IMR-90 (cell line): ENCODE measurements around the gene AP4B1. TPM values are rescaled to one million over a fixed set of nuclear protein-coding genes. Genes with fewer than 3 reads are reported as not detected.

Source experiments
- ATAC-seq: fragments of 200-7000 bp; cut with Tn5 transposase; 2 replicates; pipeline ENCODE4 v1.9.1; 2020; ENCODE audit warnings: low read depth, mild to moderate bottlenecking, moderate library complexity
- BruUV-seq: library from RNA; stranded (reverse); fragments of 400-500 nt; replicated peaks from 2 replicates; lab custom pipeline; 2021; lab: Mats Ljungman, UMichigan
- CTCF ChIA-PET: fragments of 300-600 bp; formaldehyde crosslinking; extraction: SDS; loops from one replicate; lab custom pipeline; 2021; ENCODE audit warnings: antibody characterized with exemption; lab: Yijun Ruan, JAX
- POLR2A ChIA-PET: fragments of 300-600 bp; sonication (Branson Sonifier 250); formaldehyde crosslinking; loops from one replicate; lab custom pipeline; 2022; ENCODE audit warnings: antibody characterized with exemption; ENCODE audit not compliant: unreplicated experiment; lab: Charles Lee
- DNase-seq: peaks from one replicate; pipeline ENCODE4 v3.0.0; 2013
- H2AFZ ChIP-seq: replicated peaks from 2 replicates; pipeline ENCODE3; 2013; ENCODE audit warnings: low read length, mild to moderate bottlenecking; ENCODE audit not compliant: poor library complexity
- H2AK5ac ChIP-seq: 2 replicates; pipeline ENCODE4 v1.6.1; 2013; ENCODE audit warnings: low read depth, low read length, inconsistent platforms
- H2AK9ac ChIP-seq: replicated peaks from 2 replicates; pipeline ENCODE3; 2013; ENCODE audit warnings: mild to moderate bottlenecking, low read depth, low read length, moderate library complexity; ENCODE audit not compliant: poor library complexity
- H2BK120ac ChIP-seq: 2 replicates; pipeline ENCODE4 v1.6.1; 2013; ENCODE audit warnings: low read depth, low read length, inconsistent platforms
- H2BK15ac ChIP-seq: 3 replicates; pipeline ENCODE4 v1.6.1; 2013; ENCODE audit warnings: low read depth, low read length, inconsistent platforms
- H2BK20ac ChIP-seq: 2 replicates; pipeline ENCODE4 v1.6.1; 2013; ENCODE audit warnings: low read depth, mild to moderate bottlenecking, inconsistent platforms, low read length, moderate library complexity
- H2BK5ac ChIP-seq: 2 replicates; pipeline ENCODE4 v1.6.1; 2013; ENCODE audit warnings: mild to moderate bottlenecking, low read depth, low read length, inconsistent platforms; ENCODE audit not compliant: poor library complexity, severe bottlenecking
- H3K14ac ChIP-seq: replicated peaks from 2 replicates; pipeline ENCODE4 v1.6.1; 2013; ENCODE audit warnings: low read depth, low read length, inconsistent platforms
- H3K18ac ChIP-seq: 2 replicates; pipeline ENCODE4 v1.6.1; 2013; ENCODE audit warnings: low read depth, low read length, control low read depth
- H3K23ac ChIP-seq: 2 replicates; pipeline ENCODE4 v1.6.1; 2013; ENCODE audit warnings: low read depth, low read length, inconsistent platforms
- H3K27ac ChIP-seq: 2 replicates; pipeline ENCODE4 v1.5.1; 2013; ENCODE audit warnings: mild to moderate bottlenecking, control low read depth, low read length; ENCODE audit not compliant: insufficient read depth
- H3K27me3 ChIP-seq: 2 replicates; pipeline ENCODE4 v1.6.1; 2013; ENCODE audit warnings: low read length; ENCODE audit not compliant: control insufficient read depth, insufficient read depth
- H3K36me3 ChIP-seq: 2 replicates; pipeline ENCODE4 v1.6.1; 2013; ENCODE audit warnings: low read length, mixed read lengths; ENCODE audit not compliant: control insufficient read depth, insufficient read depth
- H3K4ac ChIP-seq: 2 replicates; pipeline ENCODE4 v1.6.1; 2013; ENCODE audit warnings: low read depth, low read length, inconsistent platforms
- H3K4me1 ChIP-seq: 2 replicates; pipeline ENCODE4 v1.6.1; 2013; ENCODE audit warnings: low read length, mixed read lengths; ENCODE audit not compliant: control insufficient read depth, insufficient read depth
- H3K4me2 ChIP-seq: 2 replicates; pipeline ENCODE4 v1.6.1; 2013; ENCODE audit warnings: low read depth, mild to moderate bottlenecking, control low read depth, low read length, moderate library complexity
- H3K4me3 ChIP-seq: 2 replicates; pipeline ENCODE4 v1.5.1; 2013; ENCODE audit warnings: low read depth, mild to moderate bottlenecking, control low read depth, low read length, moderate library complexity; ENCODE audit not compliant: insufficient read depth
- H3K56ac ChIP-seq: 2 replicates; pipeline ENCODE4 v1.6.1; 2013; ENCODE audit warnings: low read length, inconsistent platforms; ENCODE audit not compliant: insufficient read depth; ENCODE audit errors: extremely low read depth
- H3K79me1 ChIP-seq, 2 experiments: 2 replicates each; pipeline ENCODE4 v1.6.1; 2013; ENCODE audit warnings: low read length in 2 of 2, inconsistent platforms in 1 of 2, low read depth in 1 of 2
- H3K9ac ChIP-seq: 2 replicates; pipeline ENCODE4 v1.6.1; 2013; ENCODE audit warnings: low read depth, low read length, control low read depth
- H3K9me1 ChIP-seq: 2 replicates; pipeline ENCODE4 v1.6.1; 2013; ENCODE audit warnings: low read length, inconsistent platforms; ENCODE audit not compliant: insufficient read depth
- H3K9me3 ChIP-seq: 2 replicates; pipeline ENCODE4 v1.6.1; 2013; ENCODE audit warnings: low read length; ENCODE audit not compliant: control insufficient read depth, insufficient read depth
- H4K20me1 ChIP-seq: 2 replicates; pipeline ENCODE4 v1.6.1; 2013; ENCODE audit warnings: low read length, inconsistent platforms; ENCODE audit not compliant: insufficient read depth
- H4K5ac ChIP-seq: 2 replicates; pipeline ENCODE4 v1.6.1; 2013; ENCODE audit warnings: mild to moderate bottlenecking, low read depth, low read length, control low read depth
- H4K8ac ChIP-seq, 2 experiments: 2 replicates each; pipeline ENCODE4 v1.6.1; 2013; ENCODE audit warnings: low read depth in 2 of 2, low read length in 2 of 2, control low read depth in 1 of 2, inconsistent platforms in 1 of 2
- H4K91ac ChIP-seq: 2 replicates; pipeline ENCODE4 v1.6.1; 2013; ENCODE audit warnings: low read depth, low read length, inconsistent platforms; ENCODE audit not compliant: insufficient read depth
- BHLHE40 ChIP-seq: fragments of 150-350 bp; IDR thresholded peaks from 2 replicates; pipeline ENCODE4 v1.6.1; 2016; ENCODE audit warnings: mild to moderate bottlenecking, low read depth, low read length
- CEBPB ChIP-seq: IDR thresholded peaks from 2 replicates; pipeline ENCODE4 v1.6.1; 2012; ENCODE audit warnings: low read depth, low read length, improper control_type of control experiment
- CHD1 ChIP-seq: IDR thresholded peaks from 2 replicates; pipeline ENCODE4 v1.6.1; 2012; ENCODE audit warnings: low read depth, low read length, improper control_type of control experiment
- ELK1 ChIP-seq: fragments of 150-350 bp; IDR thresholded peaks from 2 replicates; pipeline ENCODE4 v1.6.1; 2016; ENCODE audit warnings: low read depth, mild to moderate bottlenecking, low read length, moderate library complexity, borderline replicate concordance
- FOS ChIP-seq: fragments of 150-350 bp; IDR thresholded peaks from 2 replicates; pipeline ENCODE4 v1.6.1; 2016; ENCODE audit warnings: low read depth, low read length
- MAFK ChIP-seq: IDR thresholded peaks from 2 replicates; pipeline ENCODE4 v1.6.1; 2012; ENCODE audit warnings: low read depth, low read length, improper control_type of control experiment
- MAZ ChIP-seq: IDR thresholded peaks from 2 replicates; pipeline ENCODE4 v1.6.1; 2012; ENCODE audit warnings: low read depth, mild to moderate bottlenecking, low read length, improper control_type of control experiment, moderate library complexity, borderline replicate concordance
- MXI1 ChIP-seq: IDR thresholded peaks from 2 replicates; pipeline ENCODE4 v1.6.1; 2012; ENCODE audit warnings: low read depth, mild to moderate bottlenecking, low read length, moderate library complexity, borderline replicate concordance
- NFE2L2 ChIP-seq: fragments of 150-350 bp; IDR thresholded peaks from 2 replicates; pipeline ENCODE4 v1.6.1; 2016; ENCODE audit warnings: low read depth, mild to moderate bottlenecking, low read length
- POLR2A ChIP-seq: IDR thresholded peaks from 2 replicates; pipeline ENCODE4 v1.6.1; 2012; ENCODE audit warnings: mild to moderate bottlenecking, low read depth, low read length
- RAD21 ChIP-seq: IDR thresholded peaks from 2 replicates; pipeline ENCODE4 v1.6.1; 2012; ENCODE audit warnings: low read length, improper control_type of control experiment
- RCOR1 ChIP-seq: IDR thresholded peaks from 2 replicates; pipeline ENCODE4 v1.6.1; 2012; ENCODE audit warnings: mild to moderate bottlenecking, low read length, improper control_type of control experiment; ENCODE audit not compliant: insufficient replicate concordance
- RFX5 ChIP-seq: IDR thresholded peaks from 2 replicates; pipeline ENCODE4 v1.8.0; 2012; ENCODE audit warnings: low read depth, mild to moderate bottlenecking, low read length, moderate library complexity
- SMC3 ChIP-seq: fragments of 150-350 bp; IDR thresholded peaks from 2 replicates; pipeline ENCODE4 v1.6.1; 2016; ENCODE audit warnings: low read depth, mild to moderate bottlenecking, antibody characterized with exemption, low read length, moderate library complexity
- WGBS, 2 experiments: methylation state at CpG; one replicate each; pipeline versions ENCODE4 v1.1.5 to v1.1.7; 2013; ENCODE audit warnings: missing lambda C conversion rate in 2 of 2; ENCODE audit not compliant: insufficient read length in 1 of 2; ENCODE audit errors: extremely low coverage in 2 of 2; 5-methylcytosine and 5-hydroxymethylcytosine counted together
- dilution Hi-C: fragments of 300-500 bp; cut with HindIII; formaldehyde crosslinking; loops from one replicate; pipeline ENCODE4 v1.14.3; 2018; ENCODE audit warnings: low sequenced_read_pairs; ENCODE audit not compliant: unreplicated experiment
- in situ Hi-C: fragments of 300-500 bp; cut with MboI; formaldehyde crosslinking; loops from 3 replicates; pipeline ENCODE4 v1.14.3; 2019; ENCODE audit warnings: low sequenced_read_pairs, inconsistent platforms, mixed read lengths
- intact Hi-C: fragments of 100-400 bp; cut with micrococcal nuclease; formaldehyde crosslinking; loops from 2 replicates; pipeline ENCODE4 v1.10.0; 2022
- polyA plus RNA-seq, 3 experiments: library from polyadenylated mRNA; depleted of rRNA; stranded (reverse); fragments of >200 nt; gene quantifications; 2 replicates each; pipeline ENCODE4 v1.2.3, GENCODE V29; 2012; ENCODE audit warnings: low replicate concordance in 1 of 3
- total RNA-seq: library from RNA; depleted of rRNA; stranded (reverse); fragments of >200 nt; gene quantifications from 2 replicates; pipeline ENCODE4 v1.2.3, GENCODE V29; 2012
- TF ChIP-seq, protein P1 (sequence below): conservative IDR thresholded peaks from 2 replicates; pipeline ENCODE4 v1.5.1; 2012; ENCODE audit warnings: mild to moderate bottlenecking, low read depth, low read length, improper control_type of control experiment
- TF ChIP-seq, protein P2 (sequence below): fragments of 150-350 bp; IDR thresholded peaks from 2 replicates; pipeline ENCODE4 v1.6.1; 2017; ENCODE audit warnings: mild to moderate bottlenecking, antibody characterized with exemption, low read length, low read depth

The AP4B1 gene
- total and polyA plus RNA-seq, 2 of the 4 experiments (the other 2 are of a cell fraction), result 15.6 to 18.1 TPM

DNA sequence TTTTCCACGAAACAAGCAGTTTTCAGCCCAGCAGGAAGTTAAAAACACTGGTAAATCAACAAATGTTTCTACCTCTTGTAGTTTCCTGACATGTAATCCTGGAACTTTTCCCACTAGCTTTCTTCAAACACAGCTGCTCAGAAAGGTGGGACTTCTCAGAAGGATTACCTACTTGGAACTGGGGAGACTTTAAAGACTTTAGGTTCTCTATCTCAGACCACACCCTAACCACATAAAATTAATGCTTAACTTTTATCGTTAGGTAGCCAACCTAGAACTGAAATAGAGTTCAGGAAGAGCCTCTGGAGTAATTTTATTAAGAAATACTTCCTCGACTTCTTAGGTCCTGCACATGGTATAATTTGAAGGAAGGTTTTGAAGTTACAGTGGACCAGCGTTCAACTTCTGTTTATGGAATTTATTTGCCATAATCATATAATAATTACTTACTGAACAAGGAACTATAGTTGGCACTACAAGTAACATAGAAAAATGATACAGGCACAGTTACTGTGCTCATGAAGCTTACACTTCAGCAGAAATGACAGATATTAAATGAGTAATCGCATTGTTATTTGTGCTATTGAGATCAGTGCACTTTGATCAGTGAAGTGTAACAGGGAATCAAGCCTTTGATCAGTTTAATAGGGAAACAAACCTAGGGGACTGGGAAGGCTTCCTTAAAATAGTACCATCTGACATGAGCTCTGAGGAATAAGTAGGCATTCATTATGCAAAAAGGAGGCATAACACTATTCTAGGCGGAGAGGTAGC is 17.0 kb downstream of the AP4B1 start, which contains the start of gene BCL2L15:
TSS of gene BCL2L15 (minus strand) at position 180 of the 774 bp plus-strand sequence. CDS start 206 bp downstream, outside the sequence.
- no peak within 1 kb of the TSS for H4K8ac ChIP-seq
- ATAC-seq (no peak), DNase-seq (no peak)
- H3K79me1 ChIP-seq, result no peaks in the 10 kb centered on the region
- H2AFZ ChIP-seq, result no peak within 1 kb of the TSS
- H3K9me1 ChIP-seq, result no peaks in the 10 kb centered on the region
- H3K14ac ChIP-seq, result no peak within 1 kb of the TSS
- intact Hi-C loops, result no loop called here
- H2BK5ac ChIP-seq, result no peak within 1 kb of the TSS
- no peak within 1 kb of the TSS for H3K18ac ChIP-seq
- POLR2A ChIA-PET, result no interaction called here
- TF ChIP-seq MXI1, result no peak
- TF ChIP-seq, protein P1, sequence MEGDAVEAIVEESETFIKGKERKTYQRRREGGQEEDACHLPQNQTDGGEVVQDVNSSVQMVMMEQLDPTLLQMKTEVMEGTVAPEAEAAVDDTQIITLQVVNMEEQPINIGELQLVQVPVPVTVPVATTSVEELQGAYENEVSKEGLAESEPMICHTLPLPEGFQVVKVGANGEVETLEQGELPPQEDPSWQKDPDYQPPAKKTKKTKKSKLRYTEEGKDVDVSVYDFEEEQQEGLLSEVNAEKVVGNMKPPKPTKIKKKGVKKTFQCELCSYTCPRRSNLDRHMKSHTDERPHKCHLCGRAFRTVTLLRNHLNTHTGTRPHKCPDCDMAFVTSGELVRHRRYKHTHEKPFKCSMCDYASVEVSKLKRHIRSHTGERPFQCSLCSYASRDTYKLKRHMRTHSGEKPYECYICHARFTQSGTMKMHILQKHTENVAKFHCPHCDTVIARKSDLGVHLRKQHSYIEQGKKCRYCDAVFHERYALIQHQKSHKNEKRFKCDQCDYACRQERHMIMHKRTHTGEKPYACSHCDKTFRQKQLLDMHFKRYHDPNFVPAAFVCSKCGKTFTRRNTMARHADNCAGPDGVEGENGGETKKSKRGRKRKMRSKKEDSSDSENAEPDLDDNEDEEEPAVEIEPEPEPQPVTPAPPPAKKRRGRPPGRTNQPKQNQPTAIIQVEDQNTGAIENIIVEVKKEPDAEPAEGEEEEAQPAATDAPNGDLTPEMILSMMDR, result no peak
- no peak for TF ChIP-seq POLR2A
- no peak for TF ChIP-seq RAD21
- TF ChIP-seq RCOR1, result no peak
- TF ChIP-seq SMC3, result no peak
- no peak for TF ChIP-seq FOS
- TF ChIP-seq BHLHE40, result no peak
- no peak for TF ChIP-seq MAFK
- no peak for TF ChIP-seq CEBPB
- no peak for TF ChIP-seq MAZ
- no peak for TF ChIP-seq NFE2L2
- TF ChIP-seq CHD1, result no peak
- TF ChIP-seq ELK1, result no peak
- no peak for TF ChIP-seq RFX5
- TF ChIP-seq, protein P2, sequence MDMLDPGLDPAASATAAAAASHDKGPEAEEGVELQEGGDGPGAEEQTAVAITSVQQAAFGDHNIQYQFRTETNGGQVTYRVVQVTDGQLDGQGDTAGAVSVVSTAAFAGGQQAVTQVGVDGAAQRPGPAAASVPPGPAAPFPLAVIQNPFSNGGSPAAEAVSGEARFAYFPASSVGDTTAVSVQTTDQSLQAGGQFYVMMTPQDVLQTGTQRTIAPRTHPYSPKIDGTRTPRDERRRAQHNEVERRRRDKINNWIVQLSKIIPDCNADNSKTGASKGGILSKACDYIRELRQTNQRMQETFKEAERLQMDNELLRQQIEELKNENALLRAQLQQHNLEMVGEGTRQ, result no peak
- no peaks in the 10 kb centered on the region for H3K9me3 ChIP-seq
- H4K5ac ChIP-seq, result no peak within 1 kb of the TSS
- BruUV-seq, result no TSS peak
- H3K27ac ChIP-seq, result no peak within 1 kb of the TSS
- no peak within 1 kb of the TSS for H3K56ac ChIP-seq
- H3K4me2 ChIP-seq, result no peak within 1 kb of the TSS
- H3K4me1 ChIP-seq, result no peaks in the 10 kb centered on the region
- CTCF ChIA-PET, result no interaction called here
- H3K9ac ChIP-seq, result no peak within 1 kb of the TSS
- no peak within 1 kb of the TSS for H3K4me3 ChIP-seq
- H4K20me1 ChIP-seq, result no peaks in the 10 kb centered on the region
- in situ Hi-C loops, result no loop called here
- H3K36me3 ChIP-seq, result no peaks in the 10 kb centered on the region
- H2AK9ac ChIP-seq, result no peak within 1 kb of the TSS
- H3K4ac ChIP-seq, result no peak within 1 kb of the TSS
- dilution Hi-C loops, result no loop called here
- H3K23ac ChIP-seq, result no peak within 1 kb of the TSS
- no peak within 1 kb of the TSS for H2AK5ac ChIP-seq
- H2BK120ac ChIP-seq, result no peak within 1 kb of the TSS
- no peak within 1 kb of the TSS for H2BK15ac ChIP-seq
- H2BK20ac ChIP-seq, result no peak within 1 kb of the TSS
- no peak within 1 kb of the TSS for H4K91ac ChIP-seq
- no CpG with 5 or more reads among the region's 6 CpGs for WGBS, 2 experiments
- H3K27me3 ChIP-seq, result no peaks in the 10 kb centered on the region
